DLD1 (cell line): ENCODE data around the gene SCAPER.
"Not testable (repeated sequence)": the region's sequence is repeated elsewhere in the genome, so short reads cannot be mapped to it uniquely, and the experiment has no call there.

ENCODE experiments used
- in situ Hi-C: cut with HindIII; loops from 2 replicates; pipeline ENCODE4 v1.10.0; 2017; ENCODE audit warnings: low sequenced_read_pairs

SCAPER gene

DNA sequence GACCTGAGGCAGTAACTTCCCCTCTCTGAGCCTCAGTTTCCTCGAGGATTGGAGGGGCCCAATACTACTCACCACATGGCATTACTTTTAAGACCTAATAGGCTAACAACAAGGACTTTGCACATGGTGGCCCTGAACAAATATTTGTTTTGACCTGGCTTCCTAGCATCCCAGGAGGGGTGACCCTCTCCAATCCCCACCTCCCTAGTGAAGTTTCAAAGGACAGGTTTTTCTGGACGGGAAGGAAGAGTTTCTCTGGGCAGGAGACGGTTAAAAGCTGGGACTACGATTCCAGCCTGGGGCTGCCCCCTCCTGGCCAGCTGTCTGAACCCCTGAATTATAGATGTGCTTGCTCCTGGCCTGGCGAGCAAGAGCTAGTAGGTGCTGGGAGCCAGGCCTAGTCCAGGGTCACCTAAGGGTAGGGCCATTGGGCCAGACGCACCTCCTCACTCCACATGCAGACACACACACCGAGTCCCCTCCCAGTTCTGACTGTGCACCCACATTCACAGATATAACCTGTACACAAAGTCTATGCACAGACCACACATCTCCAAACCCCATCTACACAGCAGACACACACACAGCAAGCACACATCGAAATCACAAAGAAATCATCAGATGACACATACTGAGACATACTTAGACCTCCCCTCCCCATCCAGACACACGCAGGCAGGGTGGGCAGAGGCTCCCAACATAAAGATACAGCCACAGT lies 571.3 kb downstream of the SCAPER start:
- in situ Hi-C loops, result no loop called here

DNA sequence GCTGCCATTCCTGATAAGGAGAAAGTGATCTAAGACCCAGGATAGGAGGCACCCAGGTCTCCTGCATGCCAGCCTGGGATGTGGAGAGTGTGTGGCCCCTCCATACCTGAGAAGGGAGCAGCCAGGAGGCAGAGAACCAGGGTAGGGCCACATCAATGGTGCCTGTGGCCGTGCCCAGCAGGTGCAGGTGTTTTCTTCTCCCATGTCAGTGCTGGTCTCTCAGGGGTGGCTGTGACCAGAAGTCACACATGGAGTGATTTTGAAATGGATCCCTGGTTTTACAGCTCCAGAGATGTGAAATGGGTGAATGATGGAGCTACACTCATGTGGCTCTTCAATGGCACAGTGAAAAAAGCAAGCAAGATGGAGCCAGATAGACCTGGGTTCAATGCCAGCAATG lies 571.8 kb downstream of the SCAPER start:
- in situ Hi-C loops, result no loop called here

DNA sequence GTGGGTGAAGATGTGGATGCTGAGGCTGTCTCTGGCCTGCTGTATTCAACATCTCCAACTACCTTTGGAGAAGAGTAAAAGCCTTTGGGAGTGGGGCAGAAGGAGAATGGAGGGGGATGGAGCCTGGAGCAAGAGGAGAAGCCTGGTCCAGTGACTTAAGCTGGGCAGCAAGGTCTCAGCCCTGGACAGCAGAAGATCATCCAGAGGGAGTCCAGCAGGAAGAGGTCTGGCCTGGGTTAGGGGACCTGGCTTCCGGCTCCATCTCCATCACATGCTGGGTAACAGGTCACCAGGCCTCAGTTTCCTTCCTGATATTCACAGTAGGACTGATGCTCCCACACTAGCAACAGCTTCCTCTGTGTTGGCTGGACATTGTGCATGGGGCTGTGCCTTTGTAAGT lies 572.3 kb downstream of the SCAPER start:
- in situ Hi-C loops, result no loop called here

DNA sequence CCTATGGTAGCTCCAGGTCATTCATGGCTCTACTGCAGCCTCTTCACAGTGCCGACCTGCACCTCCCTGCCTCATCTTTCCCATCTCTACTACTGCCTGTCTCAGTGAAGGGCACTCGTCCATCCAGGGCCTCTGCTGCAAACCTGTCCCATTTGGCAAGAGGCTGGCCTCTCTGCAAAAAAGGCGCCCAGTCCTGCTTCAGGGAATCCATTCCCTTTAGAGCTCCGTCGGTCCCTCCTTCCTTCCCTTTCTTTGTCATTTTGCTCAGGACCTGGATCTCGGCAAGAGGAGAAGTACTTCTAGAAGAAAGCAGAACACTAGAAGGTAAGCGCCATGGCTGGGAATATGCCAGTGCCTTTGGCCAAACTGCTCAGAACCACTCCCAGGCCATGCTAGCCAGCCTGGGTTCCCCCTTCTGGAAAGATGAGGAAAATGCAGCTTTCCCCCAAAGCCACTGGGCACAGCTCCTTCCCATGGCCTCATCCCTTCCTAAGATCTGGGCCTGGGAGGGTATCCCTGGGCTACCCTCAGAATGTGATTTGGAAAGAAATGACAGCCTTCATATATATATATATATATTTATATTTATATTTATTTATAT lies 575.0 kb downstream of the SCAPER start:
- in situ Hi-C loops, result no loop called here

DNA sequence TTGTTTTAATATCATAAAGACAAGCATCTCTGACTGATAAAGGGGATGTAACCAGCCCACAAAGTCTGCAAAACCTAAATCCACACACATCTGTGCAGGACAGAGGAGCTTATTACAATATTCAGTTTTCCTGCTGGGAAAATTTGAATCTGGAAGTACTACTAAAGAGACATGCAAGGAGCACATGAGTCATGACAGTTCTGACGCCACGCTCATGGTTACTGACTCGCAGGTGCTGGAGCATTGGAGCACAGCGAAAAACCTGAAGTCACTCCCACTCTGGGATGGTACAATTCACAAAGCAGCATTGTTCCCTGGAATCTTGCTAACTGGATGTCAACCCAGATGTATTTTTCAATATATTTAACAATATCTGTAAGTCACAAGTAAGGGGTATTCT lies 576.2 kb downstream of the SCAPER start:
- in situ Hi-C loops, result no loop called here

DNA sequence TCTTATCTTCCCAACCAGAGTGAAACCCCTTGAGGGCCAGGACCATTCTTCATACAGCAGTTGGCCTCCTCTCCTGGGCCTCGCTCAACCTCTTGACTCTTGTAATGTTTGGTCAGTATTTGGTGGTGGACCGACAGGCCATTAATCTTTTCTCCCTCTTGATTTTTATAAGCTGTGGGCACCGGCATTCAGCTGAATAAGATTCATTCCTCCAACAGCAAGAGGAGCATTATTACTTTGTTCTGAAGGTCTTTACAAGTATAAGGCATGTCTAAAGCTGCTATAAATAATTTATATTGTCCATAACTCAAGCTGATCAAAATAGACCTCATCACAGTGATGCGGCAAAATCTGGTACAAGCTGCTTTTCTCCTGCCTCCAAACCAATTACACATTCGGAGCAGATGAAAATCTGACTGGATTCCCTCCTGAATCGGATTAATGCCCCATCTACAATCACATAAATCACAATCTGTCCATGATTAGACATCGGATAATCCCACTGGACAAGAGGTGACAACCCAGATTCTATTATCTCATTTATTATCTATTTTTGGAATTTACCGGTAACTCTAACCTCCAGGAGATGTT lies 576.9 kb downstream of the SCAPER start:
- in situ Hi-C loops, result no loop called here

DNA sequence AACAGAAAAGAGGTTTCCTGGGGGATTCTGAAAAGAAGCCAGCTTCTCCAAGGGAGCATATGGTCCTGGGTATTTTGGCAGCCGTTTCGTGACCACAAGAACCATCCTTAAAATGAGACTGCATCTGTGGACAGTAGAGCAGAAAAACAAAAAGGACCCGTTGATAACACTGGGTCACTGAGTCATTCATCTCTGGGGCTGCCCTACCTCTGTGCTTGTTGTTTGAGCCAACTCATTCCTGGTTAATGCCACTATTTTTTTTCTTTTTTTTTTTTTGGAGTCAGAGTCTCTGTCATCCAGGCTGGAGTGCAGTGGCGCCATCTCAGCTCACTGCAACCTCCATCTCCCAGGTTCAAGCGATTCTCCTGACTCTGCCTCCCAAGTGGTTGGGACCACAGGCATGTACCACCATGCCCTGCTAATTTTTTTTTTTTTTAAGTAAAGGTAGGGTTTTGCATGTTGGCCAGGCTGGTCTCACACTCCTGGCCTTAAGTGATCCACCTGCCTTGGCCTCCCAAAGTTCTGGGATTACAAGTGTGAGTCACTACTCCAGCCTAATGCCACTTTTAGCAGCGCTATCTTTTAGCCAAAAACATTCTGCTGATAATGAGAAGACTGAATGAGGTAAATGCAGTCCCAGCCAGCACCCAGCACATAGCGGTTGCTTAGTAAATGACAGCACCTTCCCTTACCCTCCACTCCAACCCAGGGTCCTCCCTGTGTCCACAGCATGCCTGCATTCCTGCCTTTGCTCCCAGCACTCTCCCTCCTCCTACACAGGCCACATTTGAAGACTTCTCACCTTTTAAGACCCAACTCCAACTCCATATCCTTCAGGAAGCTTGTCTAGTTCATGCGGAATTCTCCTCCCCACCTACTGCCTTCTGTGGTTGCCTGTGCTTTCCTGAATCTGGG lies 577.7 kb downstream of the SCAPER start:
- in situ Hi-C loops, result no loop called here

DNA sequence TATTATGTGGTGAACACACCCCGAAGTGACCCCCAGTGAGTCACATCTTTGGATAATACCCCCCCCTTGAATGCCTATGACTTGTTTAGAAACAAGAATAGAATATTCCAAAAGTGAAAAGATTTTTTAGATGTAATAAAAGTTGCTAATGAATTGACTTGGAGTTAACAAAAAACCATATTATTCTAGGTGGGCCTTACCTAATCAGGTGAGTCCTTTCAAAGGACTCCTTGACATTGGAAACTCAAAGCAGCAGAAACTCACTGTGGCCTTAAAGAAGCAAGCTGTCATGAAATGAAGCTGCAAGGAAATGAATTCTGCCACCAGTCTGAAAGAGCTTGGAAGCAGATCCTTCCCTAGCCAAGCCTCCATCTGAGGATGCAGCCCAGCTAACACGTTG lies 579.4 kb downstream of the SCAPER start:
- in situ Hi-C loops, result no loop called here

DNA sequence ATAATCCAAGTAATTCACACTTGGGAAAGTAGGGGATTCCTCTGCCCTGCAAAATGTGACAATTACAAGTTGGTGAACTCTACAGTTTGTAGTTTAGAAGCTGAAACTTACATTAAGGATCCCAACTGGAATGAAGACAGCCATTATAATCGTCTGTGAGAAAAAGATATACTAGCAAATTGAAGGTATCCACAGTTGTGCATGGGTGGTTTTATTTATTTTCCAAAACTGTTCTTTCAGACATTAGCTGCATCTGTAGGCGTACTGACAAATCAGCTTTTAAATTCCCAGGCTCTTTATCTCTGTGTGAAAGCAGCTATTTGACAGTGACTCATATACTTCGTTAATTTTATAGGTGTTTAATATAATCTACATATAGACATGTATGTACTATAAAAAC lies 581.1 kb downstream of the SCAPER start:
- in situ Hi-C loops, result no loop called here

DNA sequence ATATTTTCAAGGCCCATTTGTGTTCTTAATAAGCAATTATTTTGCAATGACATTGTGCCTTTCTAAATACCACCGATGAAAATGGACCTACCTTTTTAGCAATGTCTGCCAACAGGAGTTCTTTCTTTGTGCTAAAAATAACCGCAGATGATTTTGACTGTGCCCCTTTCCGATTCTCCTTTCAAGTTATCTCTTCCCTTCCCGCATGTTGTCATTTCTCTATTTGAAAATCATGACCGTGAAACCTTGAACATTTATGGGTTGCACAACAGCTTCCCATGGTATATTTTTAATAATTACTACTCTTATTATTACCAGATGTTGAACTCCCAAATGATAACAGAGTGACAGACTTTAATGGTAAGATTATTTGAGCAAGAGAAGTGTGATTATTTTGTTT lies 583.5 kb downstream of the SCAPER start:
- in situ Hi-C loops, result no loop called here

DNA sequence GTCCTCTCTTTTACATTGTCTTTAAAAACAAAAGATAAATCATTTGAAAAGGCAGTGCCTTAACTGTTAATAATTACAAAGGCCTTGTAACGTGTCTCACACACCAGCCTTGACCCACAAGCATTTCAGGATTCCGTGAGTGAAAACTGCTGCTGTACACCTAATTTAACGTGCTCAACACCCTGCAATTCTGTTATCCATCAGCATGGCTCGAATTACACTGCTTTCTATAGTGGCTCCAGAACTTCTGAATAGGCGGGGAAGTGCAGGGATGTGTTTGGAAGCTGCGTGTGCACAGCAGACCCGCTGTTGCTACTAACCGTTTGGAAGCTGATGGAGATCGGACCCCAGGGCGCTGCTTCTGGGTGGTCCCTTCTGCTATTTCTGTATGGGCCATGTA lies 584.0 kb downstream of the SCAPER start:
- in situ Hi-C loops, result no loop called here

DNA sequence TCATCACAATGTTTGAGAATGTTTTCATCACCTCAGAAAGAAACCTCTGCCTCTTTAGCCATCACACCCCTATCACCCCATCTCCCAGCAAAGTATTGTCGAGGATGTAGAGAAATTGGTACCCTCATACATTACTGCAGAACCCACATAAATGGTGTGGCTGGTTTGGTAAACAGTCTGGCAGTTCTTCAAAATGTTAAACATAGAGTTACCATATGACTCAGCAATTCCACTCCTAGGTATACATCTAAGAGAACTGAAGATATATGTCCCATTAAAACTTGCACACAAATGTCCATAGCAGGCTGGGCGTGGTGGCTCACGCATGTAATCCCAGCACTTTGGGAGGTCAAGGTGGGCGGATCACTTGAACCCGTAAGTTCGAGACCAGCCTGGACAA lies 585.1 kb downstream of the SCAPER start:
- in situ Hi-C loops, result no loop called here

DNA sequence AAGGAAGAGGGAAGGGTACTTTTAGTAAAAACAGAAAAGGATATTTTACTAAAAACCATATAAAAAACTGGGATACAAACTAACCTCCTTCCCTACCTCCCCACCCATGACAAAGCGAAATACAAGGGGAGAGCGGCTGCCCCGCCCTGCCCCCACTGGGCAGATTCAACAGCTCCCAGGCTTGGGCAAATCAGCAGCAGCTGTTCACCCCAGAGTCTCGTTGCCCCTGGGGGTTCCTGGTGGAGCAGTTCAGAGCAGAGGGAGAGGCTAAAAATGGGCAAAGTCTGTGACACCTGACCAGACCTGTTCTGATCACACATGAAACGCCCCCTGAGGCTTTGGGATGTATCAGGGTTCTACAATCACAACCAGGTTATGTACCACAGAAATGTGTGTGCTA lies 591.4 kb downstream of the SCAPER start:
- in situ Hi-C loops, result no loop called here

DNA sequence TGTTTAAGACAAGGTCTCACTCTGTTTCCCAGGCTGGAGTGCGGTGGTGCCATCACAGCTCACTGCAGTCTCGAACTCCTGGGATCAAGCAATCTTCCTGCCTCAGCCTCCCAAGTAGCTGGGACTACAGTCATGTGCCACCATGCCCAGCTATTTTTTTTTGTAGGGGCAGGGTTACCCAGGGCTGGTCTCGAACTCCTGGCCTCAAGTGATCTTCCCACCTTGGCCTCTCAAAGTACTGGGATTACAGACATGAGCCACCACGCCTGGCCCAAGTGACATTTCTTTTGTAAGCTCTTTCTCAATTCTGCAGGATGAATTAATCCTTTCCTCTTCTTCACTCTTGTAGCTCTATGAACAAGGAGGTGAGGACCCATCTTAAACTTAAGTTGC lies 592.0 kb downstream of the SCAPER start:
- in situ Hi-C loops, result not testable (repeated sequence)

DNA sequence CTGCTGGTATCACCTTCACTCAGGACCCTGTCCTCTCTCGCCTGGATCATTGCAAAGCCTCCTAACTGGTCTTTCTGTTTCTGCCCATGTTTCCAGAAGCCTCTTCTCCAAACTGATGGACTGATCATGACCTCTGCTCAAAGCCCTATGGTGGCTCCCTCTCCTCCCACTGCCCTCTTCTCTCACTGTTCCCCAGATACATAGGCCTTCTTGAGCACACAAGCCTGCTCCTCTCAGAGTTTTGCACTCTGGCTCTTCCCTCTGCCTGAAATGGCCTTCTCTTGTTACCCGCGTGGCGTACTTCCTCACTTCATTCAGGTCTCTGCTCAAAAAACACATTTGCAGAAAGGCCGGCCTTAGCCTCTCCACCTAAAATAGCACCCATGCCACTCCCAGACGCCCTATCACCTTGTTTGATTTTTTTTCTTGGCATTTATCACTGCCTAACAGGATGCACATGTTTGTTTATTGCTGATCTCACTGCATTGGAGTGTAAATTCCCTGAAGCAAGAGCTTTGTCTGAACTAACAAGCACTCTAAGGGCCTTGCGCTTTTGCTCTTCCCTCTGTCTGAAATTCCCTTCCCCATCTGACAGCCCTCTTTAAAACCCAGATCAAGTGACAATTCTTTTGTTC lies 592.5 kb downstream of the SCAPER start:
- in situ Hi-C loops, result no loop called here

DNA sequence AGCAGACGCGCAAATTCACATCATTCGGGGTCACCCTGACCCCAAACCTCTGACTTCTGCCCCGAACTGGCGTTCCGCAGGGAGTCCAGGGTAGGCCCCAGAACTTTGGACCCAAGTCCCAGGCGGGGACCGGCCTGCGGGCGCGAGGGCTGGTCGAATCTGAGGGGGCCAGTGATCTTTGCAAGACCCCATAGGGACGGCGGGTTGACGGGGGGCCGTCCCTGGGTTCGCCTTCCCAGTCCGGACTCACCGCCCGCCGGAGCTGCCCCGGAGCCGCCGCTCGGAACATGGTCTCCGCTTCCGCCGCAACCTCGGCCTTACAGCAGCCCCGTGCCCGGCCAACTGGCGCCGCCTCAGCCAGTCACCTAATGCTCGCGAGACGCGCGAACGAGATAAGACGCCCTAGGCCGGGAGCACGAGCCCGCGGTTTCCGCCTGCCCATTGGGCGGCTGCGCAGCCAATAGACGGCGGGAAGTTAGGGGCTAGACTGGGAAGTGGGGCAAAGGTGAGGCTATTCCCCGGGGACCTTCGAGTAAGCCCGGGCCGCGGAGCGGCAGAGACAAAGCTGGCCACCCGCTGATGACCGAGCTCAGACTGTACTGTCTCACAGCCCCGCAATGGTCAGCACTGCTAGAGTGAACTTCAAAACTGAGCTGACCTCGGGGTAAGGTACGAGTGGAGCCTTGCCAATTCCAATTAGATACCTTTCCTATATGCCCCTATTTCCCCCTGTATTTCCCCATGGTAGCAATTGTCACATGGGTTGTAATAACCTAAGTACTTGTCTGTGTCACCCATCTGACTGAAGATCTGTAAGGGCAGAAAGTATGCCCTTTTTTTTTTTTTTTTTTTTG lies 593.8 kb downstream of the SCAPER start, which contains the start of gene ETFA:
Gene ETFA (minus strand): TSS at position 370 of the 854 bp plus-strand sequence. CDS start 81 bp downstream, at position 289.
- in situ Hi-C loops, result no loop called here

DNA sequence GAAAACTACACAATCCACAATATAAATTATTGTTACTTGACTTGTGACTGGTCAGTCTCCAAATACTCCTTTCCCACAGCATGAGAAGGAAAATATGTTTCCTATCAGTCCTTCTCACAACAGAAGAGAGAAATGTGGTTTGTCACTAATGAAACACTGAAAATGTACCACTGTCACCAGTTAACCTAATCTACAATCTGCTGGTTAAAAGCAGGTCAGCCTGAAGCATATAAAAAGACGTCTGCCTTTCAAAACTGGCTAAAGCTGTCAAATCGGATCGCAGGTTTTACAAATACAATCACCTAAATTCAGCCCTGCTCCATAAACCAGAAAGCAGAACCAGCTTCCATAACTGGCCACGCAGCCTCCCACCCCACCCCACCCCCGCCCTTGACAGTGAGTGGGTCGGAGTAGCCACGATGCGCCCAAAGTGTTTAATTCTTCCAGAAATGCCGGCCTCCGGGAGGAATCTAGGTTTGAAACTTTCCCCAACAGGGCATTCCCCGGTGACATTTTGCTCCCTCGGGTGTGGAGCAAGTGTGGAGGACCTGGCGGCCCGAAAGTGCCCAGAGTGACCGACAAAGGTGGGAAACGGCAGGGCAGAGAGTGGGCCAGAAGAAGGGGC lies 594.6 kb downstream of the SCAPER start:
- in situ Hi-C loops, result no loop called here

DNA sequence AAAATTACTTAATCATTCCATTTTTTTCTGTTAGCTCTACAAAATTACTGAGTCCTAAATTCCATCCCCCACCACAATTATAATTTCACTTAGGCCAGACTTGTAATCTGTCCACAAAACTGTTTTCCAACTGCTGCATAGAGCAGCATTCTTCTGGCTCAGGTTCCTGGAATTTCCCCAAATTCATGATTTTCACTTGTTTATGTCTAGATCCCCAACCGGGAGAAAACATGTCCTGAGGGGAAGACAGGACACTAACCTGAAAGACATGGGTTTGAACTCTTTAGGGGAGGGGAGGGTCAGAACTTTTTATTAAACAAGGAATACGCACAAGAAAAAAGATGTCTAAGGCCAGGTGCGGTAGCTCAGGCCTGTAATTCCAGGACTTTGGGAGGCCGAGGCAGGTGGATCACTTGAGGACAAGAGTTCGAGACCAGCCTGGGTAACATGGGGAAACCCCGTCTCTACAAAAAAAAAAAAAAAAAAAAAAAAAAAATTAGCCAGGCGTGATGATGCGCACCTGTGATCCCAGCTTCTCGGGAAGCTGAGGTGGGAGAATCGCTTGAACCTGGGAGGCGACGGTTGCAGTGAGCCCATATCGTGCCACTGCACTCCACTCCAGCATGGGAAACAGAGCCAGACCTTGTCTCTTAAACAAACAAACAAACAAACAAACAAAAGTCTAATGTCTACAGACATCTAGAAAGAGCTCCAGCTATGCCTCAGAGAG lies 595.4 kb downstream of the SCAPER start:
- in situ Hi-C loops, result no loop called here

DNA sequence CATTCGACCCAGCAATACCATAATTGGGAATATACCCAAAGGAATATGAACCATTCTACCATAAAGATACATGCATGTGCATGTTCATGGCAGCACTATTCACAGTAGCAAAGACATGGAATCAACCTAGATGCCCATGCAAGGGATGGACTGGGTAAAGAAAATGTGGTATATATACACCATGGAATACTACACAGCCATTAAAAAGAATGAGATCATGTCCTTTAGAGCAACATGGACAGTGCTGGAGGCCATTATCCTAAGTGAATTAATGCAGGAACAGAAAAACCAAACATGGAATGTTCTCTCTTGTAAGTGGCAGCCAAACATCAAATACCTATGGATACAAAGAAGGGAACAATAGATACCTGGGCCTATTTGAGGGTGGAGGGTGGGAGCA lies 601.2 kb downstream of the SCAPER start:
- in situ Hi-C loops, result no loop called here
